ENCODE results near the gene GREM2. TPM values are rescaled to one million over a fixed set of nuclear protein-coding genes. Genes with fewer than 3 reads are reported as not detected.

Gene GREM2
- total RNA-seq, 4 donors from 2014 or later, result 0.83 to 3.1 (median 2.8) TPM

DNA sequence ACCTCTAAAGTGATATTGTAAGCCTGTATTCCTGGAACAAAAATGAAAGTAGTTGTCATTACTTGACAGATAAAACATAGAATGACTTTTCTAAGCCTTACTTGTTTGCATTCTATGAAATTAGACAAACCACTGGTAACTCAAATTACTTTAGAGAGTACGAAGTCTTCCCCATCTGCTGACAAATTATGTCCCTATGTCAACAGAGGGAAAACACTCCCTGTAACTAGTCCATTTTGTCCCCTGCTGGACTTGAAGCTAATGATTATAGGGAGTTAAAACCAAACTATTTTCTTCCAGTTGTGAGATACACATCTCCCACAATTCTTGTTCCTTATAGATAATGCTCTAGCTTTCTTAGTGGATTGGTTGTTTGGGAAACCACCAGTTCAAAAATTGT, 39.6 kb downstream of the GREM2 start:
- H3K27ac ChIP-seq (replicated peaks in 1 of 4), result no peak overlapping the region
- intact Hi-C loops (cut with DNase I), result no loop called here
- peaks cover 0 to 3% (median 0%) of the 10 kb centered on the region in 4 donors for H3K4me1 ChIP-seq
- no peaks in the 10 kb centered on the region for H3K27me3 ChIP-seq
- no peak for DNase-seq (ENCODE audit: extremely low spot score)
- no peaks in the 10 kb centered on the region for H3K36me3 ChIP-seq
- no peak overlapping the region for H3K4me3 ChIP-seq
- TF ChIP-seq, protein P1, sequence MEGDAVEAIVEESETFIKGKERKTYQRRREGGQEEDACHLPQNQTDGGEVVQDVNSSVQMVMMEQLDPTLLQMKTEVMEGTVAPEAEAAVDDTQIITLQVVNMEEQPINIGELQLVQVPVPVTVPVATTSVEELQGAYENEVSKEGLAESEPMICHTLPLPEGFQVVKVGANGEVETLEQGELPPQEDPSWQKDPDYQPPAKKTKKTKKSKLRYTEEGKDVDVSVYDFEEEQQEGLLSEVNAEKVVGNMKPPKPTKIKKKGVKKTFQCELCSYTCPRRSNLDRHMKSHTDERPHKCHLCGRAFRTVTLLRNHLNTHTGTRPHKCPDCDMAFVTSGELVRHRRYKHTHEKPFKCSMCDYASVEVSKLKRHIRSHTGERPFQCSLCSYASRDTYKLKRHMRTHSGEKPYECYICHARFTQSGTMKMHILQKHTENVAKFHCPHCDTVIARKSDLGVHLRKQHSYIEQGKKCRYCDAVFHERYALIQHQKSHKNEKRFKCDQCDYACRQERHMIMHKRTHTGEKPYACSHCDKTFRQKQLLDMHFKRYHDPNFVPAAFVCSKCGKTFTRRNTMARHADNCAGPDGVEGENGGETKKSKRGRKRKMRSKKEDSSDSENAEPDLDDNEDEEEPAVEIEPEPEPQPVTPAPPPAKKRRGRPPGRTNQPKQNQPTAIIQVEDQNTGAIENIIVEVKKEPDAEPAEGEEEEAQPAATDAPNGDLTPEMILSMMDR (IDR thresholded peaks at IDR 0.05), result no peak
- TF ChIP-seq EP300 (IDR thresholded peaks at IDR 0.05) (no peak), POLR2AphosphoS5 (IDR thresholded peaks at IDR 0.05) (no peak), POLR2A (IDR thresholded peaks at IDR 0.05; ENCODE audit: low read depth) (no peak)
- no peaks in the 10 kb centered on the region for H3K9me3 ChIP-seq
- WGBS, result 58% methylated on average over 1 of the region's 1 CpG

DNA sequence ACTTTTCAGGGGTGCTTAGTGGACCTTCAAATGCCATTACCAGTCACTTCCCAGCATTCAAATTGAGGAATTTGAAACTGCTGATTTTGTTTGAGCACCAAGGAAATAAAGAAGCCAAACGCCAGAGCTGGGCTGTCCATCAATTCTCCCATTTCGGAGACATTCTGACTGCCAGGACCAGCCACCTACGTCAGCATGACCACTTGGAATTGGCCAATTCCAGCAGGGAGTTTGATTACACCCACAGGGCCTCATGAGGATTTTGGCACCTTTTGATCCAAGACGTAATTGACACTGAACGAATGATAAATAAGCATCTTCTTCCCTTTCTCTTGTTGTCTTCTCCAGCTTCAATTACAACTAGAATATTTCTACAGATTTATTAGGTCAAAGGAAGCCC, 40.2 kb downstream of the GREM2 start:
- Histone ChIP-seq H3K27me3 (no peaks in the 10 kb centered on the region), H3K36me3 (no peaks in the 10 kb centered on the region), H3K4me1 (peaks cover 0 to 3% (median 0%) of the 10 kb centered on the region in 4 donors), H3K27ac (replicated peaks in 1 of 4) (no peak overlapping the region), H3K4me3 (no peak overlapping the region), H3K9me3 (no peaks in the 10 kb centered on the region)
- no peak for DNase-seq (ENCODE audit: extremely low spot score)
- TF ChIP-seq EP300 (IDR thresholded peaks at IDR 0.05), result no peak
- TF ChIP-seq POLR2A (IDR thresholded peaks at IDR 0.05; ENCODE audit: low read depth), result no peak
- TF ChIP-seq POLR2AphosphoS5 (IDR thresholded peaks at IDR 0.05), result no peak
- TF ChIP-seq, protein P1 (IDR thresholded peaks at IDR 0.05), result no peak
- 80% methylated on average over 5 of the region's 5 CpGs for WGBS
- intact Hi-C loops (cut with DNase I), result no loop called here

DNA sequence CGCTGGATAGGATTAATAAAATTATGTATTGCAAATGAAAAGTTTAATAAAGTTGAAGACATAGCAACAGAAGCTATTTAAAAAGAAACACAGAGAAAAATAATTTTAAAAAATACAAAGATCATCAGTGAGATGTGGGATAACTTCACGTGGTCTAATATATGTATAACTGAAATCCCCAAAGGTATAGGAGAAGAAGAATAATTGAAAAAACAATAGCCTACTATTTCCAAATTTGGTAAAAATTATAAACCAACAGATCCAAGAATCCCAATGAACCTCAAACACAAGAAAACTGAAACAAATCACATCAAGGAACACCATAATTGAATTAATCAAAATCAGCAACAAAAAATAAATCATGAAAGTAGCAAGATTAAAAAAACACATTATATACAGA, 44.9 kb downstream of the GREM2 start:
- Histone ChIP-seq H3K4me1 (no peaks in the 10 kb centered on the region), H3K27ac (replicated peaks in 1 of 4) (no peak overlapping the region), H3K9me3 (no peaks in the 10 kb centered on the region), H3K27me3 (no peaks in the 10 kb centered on the region), H3K36me3 (no peaks in the 10 kb centered on the region), H3K4me3 (no peak overlapping the region)
- 86% methylated on average over 2 of the region's 2 CpGs for WGBS
- intact Hi-C loops (cut with DNase I), result no loop called here
- DNase-seq (ENCODE audit: extremely low spot score), result no peak
- TF ChIP-seq POLR2A (IDR thresholded peaks at IDR 0.05; ENCODE audit: low read depth) (no peak), EP300 (IDR thresholded peaks at IDR 0.05) (no peak), POLR2AphosphoS5 (IDR thresholded peaks at IDR 0.05) (no peak)
- TF ChIP-seq, protein P1 (IDR thresholded peaks at IDR 0.05), result no peak

DNA sequence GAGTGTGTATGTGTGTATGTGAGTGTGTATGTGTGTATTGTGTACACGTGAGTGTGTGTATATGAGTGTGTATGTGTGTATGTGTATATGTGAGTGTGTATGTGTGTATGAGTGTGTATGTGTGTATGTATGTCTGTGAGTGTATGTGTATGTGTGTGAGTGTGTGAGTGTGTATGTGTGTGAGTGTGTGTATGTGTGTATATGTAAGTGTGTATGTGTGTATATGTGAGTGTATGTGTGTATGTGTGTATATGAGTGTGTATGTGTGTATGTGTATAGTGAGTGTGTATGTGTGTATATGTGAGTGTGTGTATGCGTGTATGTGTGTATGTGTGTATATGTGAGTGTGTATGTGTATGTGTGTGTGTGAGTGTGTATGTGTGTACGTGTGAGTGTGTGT, 49.2 kb downstream of the GREM2 start:
- no peaks in the 10 kb centered on the region for H3K27me3 ChIP-seq
- no peak overlapping the region for H3K4me3 ChIP-seq
- H3K4me1 ChIP-seq, result no peaks in the 10 kb centered on the region
- H3K9me3 ChIP-seq, result no peaks in the 10 kb centered on the region
- DNase-seq (ENCODE audit: extremely low spot score), result no peak
- TF ChIP-seq POLR2AphosphoS5 (IDR thresholded peaks at IDR 0.05) (no peak), POLR2A (IDR thresholded peaks at IDR 0.05; ENCODE audit: low read depth) (no peak), EP300 (IDR thresholded peaks at IDR 0.05) (no peak)
- TF ChIP-seq, protein P1 (IDR thresholded peaks at IDR 0.05), result no peak
- no peaks in the 10 kb centered on the region for H3K36me3 ChIP-seq
- intact Hi-C loops (cut with DNase I), result no loop called here
- WGBS, result 94% methylated on average over 3 of the region's 3 CpGs
- no peak overlapping the region for H3K27ac ChIP-seq (replicated peaks in 1 of 4)

DNA sequence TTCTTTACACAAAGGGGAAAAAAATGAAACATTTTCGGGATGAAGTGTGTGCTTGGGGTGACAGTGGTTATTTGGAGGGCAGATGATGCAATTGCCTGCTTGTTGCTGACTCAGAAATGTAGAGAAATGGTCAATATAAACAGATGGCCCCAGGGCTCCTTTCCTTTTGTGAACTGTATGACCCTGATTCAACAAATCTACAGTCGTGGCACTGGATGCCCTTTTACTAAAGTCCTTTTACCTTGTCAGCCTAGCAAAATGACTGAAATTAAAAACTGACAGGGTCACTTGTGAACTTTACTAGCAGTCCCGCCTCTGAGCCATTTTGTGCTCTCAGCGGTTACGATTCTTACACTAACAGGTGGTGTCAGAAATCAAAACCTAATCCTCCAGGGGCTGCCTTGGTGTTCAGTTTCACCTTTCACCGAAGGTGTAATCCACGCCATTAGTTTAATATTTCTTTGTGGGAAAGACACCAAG, 49.8 kb downstream of the GREM2 start:
- TF ChIP-seq POLR2A (IDR thresholded peaks at IDR 0.05; ENCODE audit: low read depth), result no peak
- TF ChIP-seq, protein P1 (IDR thresholded peaks at IDR 0.05), result no peak
- TF ChIP-seq POLR2AphosphoS5 (IDR thresholded peaks at IDR 0.05), result no peak
- TF ChIP-seq EP300 (IDR thresholded peaks at IDR 0.05), result no peak
- no peaks in the 10 kb centered on the region for H3K36me3 ChIP-seq
- no peak overlapping the region for H3K4me3 ChIP-seq
- no peaks in the 10 kb centered on the region for H3K4me1 ChIP-seq
- no peaks in the 10 kb centered on the region for H3K9me3 ChIP-seq
- 88% methylated on average over 7 of the region's 7 CpGs for WGBS
- H3K27ac ChIP-seq (replicated peaks in 1 of 4), result no peak overlapping the region
- no peaks in the 10 kb centered on the region for H3K27me3 ChIP-seq
- intact Hi-C loops (cut with DNase I), result no loop called here
- DNase-seq (ENCODE audit: extremely low spot score), result no peak

Data from esophagus muscularis mucosa (tissue), 4 donors.